ENCODE data around the gene CMTM8. TPM values are rescaled to one million over a fixed set of nuclear protein-coding genes. Genes with fewer than 3 reads are reported as not detected.

Gene CMTM8
- polyA plus RNA-seq, 2 of the 4 experiments (the other 2 are of a cell fraction): 8.4 to 15.6 TPM

- ChIA-PET CTCF (no interaction called here), POLR2A (no interaction called here)
- no peak overlapping the region for H3K4me3 ChIP-seq
- ATAC-seq (no peak), FAIRE-seq (no peak), DNase-seq (ENCODE audit: low read depth in 1 of 2, low spot score in 1 of 2) (no peak)
- no peaks in the 10 kb centered on the region for H3K4me1 ChIP-seq
- H3K27ac ChIP-seq: no peak overlapping the region
- TF ChIP-seq JUN (IDR thresholded peaks at IDR 0.05): no peak
- TF ChIP-seq USF2 (IDR thresholded peaks at IDR 0.05): no peak
- no peak for TF ChIP-seq ESRRA (IDR thresholded peaks at IDR 0.05; ENCODE audit: borderline replicate concordance, low read length)
- TF ChIP-seq RCOR1 (IDR thresholded peaks at IDR 0.05; ENCODE audit: low read depth, low read length): no peak
- no peak for TF ChIP-seq CBX2 (IDR thresholded peaks at IDR 0.05; ENCODE audit: borderline replicate concordance, low read depth)
- no peak for TF ChIP-seq ATOH8 (CRISPR knock-in tag; IDR thresholded peaks at IDR 0.05; ENCODE audit: low read depth)
- no peak for TF ChIP-seq PHF8 (IDR thresholded peaks at IDR 0.05; ENCODE audit: borderline replicate concordance, low read depth)
- TF ChIP-seq HES2 (IDR thresholded peaks at IDR 0.05): no peak
- TF ChIP-seq POLR2A (IDR thresholded peaks at IDR 0.05; ENCODE audit: low read length): no peak
- TF ChIP-seq CHD4 (IDR thresholded peaks at IDR 0.05; ENCODE audit: borderline replicate concordance): no peak
- no peak for TF ChIP-seq FOXS1 (CRISPR knock-in tag; IDR thresholded peaks at IDR 0.05)
- TF ChIP-seq E2F6 (IDR thresholded peaks at IDR 0.05; ENCODE audit: borderline replicate concordance, low read depth): no peak
- TF ChIP-seq ZC3H11A (IDR thresholded peaks at IDR 0.05): no peak
- TF ChIP-seq GATA3 (IDR thresholded peaks at IDR 0.05; ENCODE audit: borderline replicate concordance): no peak
- TF ChIP-seq TP53 (CRISPR knock-in tag; IDR thresholded peaks at IDR 0.05): no peak
- no peak for TF ChIP-seq FOSB (CRISPR knock-in tag; IDR thresholded peaks at IDR 0.05)
- no peak overlapping the region for H3K4me2 ChIP-seq
- H3K9me3 ChIP-seq: no peaks in the 10 kb centered on the region
- WGBS (ENCODE audit: missing lambda C conversion rate): 86% methylated on average over 10 of the region's 10 CpGs
These were observed 141.5 kb downstream of the CMTM8 start for GRCh38 chr3:32379831-32380500.

GRCh38 chr3:32381922-32382321 is 143.4 kb downstream of the CMTM8 start:
- H3K9me3 ChIP-seq: no peaks in the 10 kb centered on the region
- ChIA-PET CTCF (interaction anchor here (1.0 to 2.0 kb wide), 3 partner anchors 8 to 204 kb away, joined by 3 to 5 read pairs (median 4); no protein-coding TSS in a partner anchor), POLR2A (no interaction called here)
- no peak overlapping the region for H3K4me2 ChIP-seq
- 94% methylated on average over 7 of the region's 7 CpGs for WGBS (ENCODE audit: missing lambda C conversion rate)
- DNase-seq (ENCODE audit: low read depth in 1 of 2, low spot score in 1 of 2) (no peak), ATAC-seq (no peak), FAIRE-seq (no peak)
- TF ChIP-seq USF2 (IDR thresholded peaks at IDR 0.05): no peak
- TF ChIP-seq NR3C1 (IDR thresholded peaks at IDR 0.05): no peak
- H3K27ac ChIP-seq: no peak overlapping the region
- no peaks in the 10 kb centered on the region for H3K4me1 ChIP-seq
- no peak overlapping the region for H3K4me3 ChIP-seq

- DNase-seq (ENCODE audit: low read depth in 1 of 2, low spot score in 1 of 2): no peak
- WGBS (ENCODE audit: missing lambda C conversion rate): 64% methylated on average over 2 of the region's 2 CpGs
- no peak overlapping the region for H3K27ac ChIP-seq
- POLR2A ChIA-PET: interaction anchor here (0.5 to 0.6 kb wide), 2 partner anchors 120 to 156 kb away, joined by 3 to 4 read pairs; partner anchors contain the start of gene CMTM6
- no peaks in the 10 kb centered on the region for H3K4me1 ChIP-seq
- CTCF ChIA-PET: interaction anchor here (1.1 to 4.6 kb wide), 5 partner anchors 8 to 206 kb away, joined by 3 to 32 read pairs (median 4); no protein-coding TSS in a partner anchor
- no peaks in the 10 kb centered on the region for H3K9me3 ChIP-seq
- no peak for ATAC-seq
- no peak overlapping the region for H3K4me2 ChIP-seq
- FAIRE-seq: no peak
- TF ChIP-seq ATOH8 (CRISPR knock-in tag; IDR thresholded peaks at IDR 0.05; ENCODE audit: low read depth): no peak
- H3K4me3 ChIP-seq: no peak overlapping the region
These were observed 144.7 kb downstream of the CMTM8 start for GRCh38 chr3:32383136-32383711.

Measured in A549 (cell line).